Stimulated activated CD4-positive, alpha-beta T cell treated with anti-CD3 and anti-CD28 coated beads, Interleukin-2, amount 100 ng/mL, for 48 hours (primary cell): ENCODE data around the gene DDX39A.

Experiments
- DNase-seq, 2 donors: peaks; one replicate each; pipeline ENCODE4 v3.0.0-alpha.2; 2020

DDX39A gene

GRCh38 chr19:14361824-14362223 is 57.3 kb downstream of the DDX39A start:
- no peak for DNase-seq
